Endothelial cell (in vitro differentiated cells): ENCODE results near the gene BTK. TPM values are rescaled to one million over a fixed set of nuclear protein-coding genes. Genes with fewer than 3 reads are reported as not detected.

Experiments
- DNase-seq: peaks from one replicate; pipeline ENCODE4 v3.0.0; 2021; ENCODE audit warnings: low spot score
- H3K27ac Mint-ChIP-seq: one replicate; pipeline ENCODE4 v1.8.0; 2021; ENCODE audit warnings: mixed read lengths, inconsistent platforms; ENCODE audit not compliant: unreplicated experiment
- H3K27me3 Mint-ChIP-seq: one replicate; pipeline ENCODE4 v1.8.0; 2021; ENCODE audit warnings: mild to moderate bottlenecking, moderate library complexity, mixed read lengths, inconsistent platforms; ENCODE audit not compliant: unreplicated experiment
- H3K36me3 Mint-ChIP-seq: one replicate; pipeline ENCODE4 v1.8.0; 2021; ENCODE audit warnings: mild to moderate bottlenecking, low read depth, mixed read lengths, inconsistent platforms; ENCODE audit not compliant: unreplicated experiment
- H3K4me1 Mint-ChIP-seq: one replicate; pipeline ENCODE4 v1.8.0; 2021; ENCODE audit warnings: mild to moderate bottlenecking, mixed read lengths, inconsistent platforms; ENCODE audit not compliant: unreplicated experiment
- H3K4me3 Mint-ChIP-seq: one replicate; pipeline ENCODE4 v1.8.0; 2021; ENCODE audit warnings: mild to moderate bottlenecking, mixed read lengths, inconsistent platforms; ENCODE audit not compliant: unreplicated experiment
- H3K9me3 Mint-ChIP-seq: one replicate; pipeline ENCODE4 v1.8.0; 2021; ENCODE audit warnings: mixed read lengths, inconsistent platforms; ENCODE audit not compliant: unreplicated experiment
- CTCF ChIP-seq: fragments of 200-600 bp; sonication (generic); IDR thresholded peaks from one replicate; pipeline ENCODE4 v1.5.0; 2021; ENCODE audit warnings: antibody characterized with exemption; ENCODE audit not compliant: unreplicated experiment
- total RNA-seq: library from RNA; stranded (reverse); fragmentation: NEBNext Ultra II Directional; extraction: Animal tissue kit (Norgen Biotek cat#: 25700); gene quantifications from one replicate; pipeline ENCODE4 v1.2.1, GENCODE V29; 2021; ENCODE audit not compliant: unreplicated experiment

The BTK gene
- total RNA-seq, 1 donor from 2014 or later: 9.4 TPM

GRCh38 chrX:101362116-101362515 lies 23.9 kb downstream of the BTK start:
- no peaks in the 10 kb centered on the region for H3K9me3 Mint-ChIP-seq
- peaks cover 3% of the 10 kb centered on the region for H3K4me1 Mint-ChIP-seq
- H3K4me3 Mint-ChIP-seq: no peak overlapping the region
- H3K27me3 Mint-ChIP-seq: no peaks in the 10 kb centered on the region
- no peak for DNase-seq
- TF ChIP-seq CTCF: no peak
- no peaks in the 10 kb centered on the region for H3K36me3 Mint-ChIP-seq
- H3K27ac Mint-ChIP-seq: no peak overlapping the region

GRCh38 chrX:101360390-101360789 lies 25.6 kb downstream of the BTK start:
- Mint-ChIP-seq H3K27ac (no peak overlapping the region), H3K27me3 (no peaks in the 10 kb centered on the region), H3K4me1 (peaks cover 3% of the 10 kb centered on the region), H3K4me3 (no peak overlapping the region), H3K9me3 (no peaks in the 10 kb centered on the region), H3K36me3 (no peaks in the 10 kb centered on the region)
- TF ChIP-seq CTCF: no peak
- no peak for DNase-seq

- Mint-ChIP-seq H3K9me3 (no peaks in the 10 kb centered on the region), H3K36me3 (no peaks in the 10 kb centered on the region), H3K27me3 (no peaks in the 10 kb centered on the region), H3K4me3 (no peak overlapping the region), H3K4me1 (peaks cover 3% of the 10 kb centered on the region), H3K27ac (no peak overlapping the region)
- TF ChIP-seq CTCF: no peak
- DNase-seq: no peak
Observed at GRCh38 chrX:101359966-101360365, 26.0 kb downstream of the BTK start.

GRCh38 chrX:101357166-101357795 lies 28.7 kb downstream of the BTK start:
- no peaks in the 10 kb centered on the region for H3K36me3 Mint-ChIP-seq
- no peaks in the 10 kb centered on the region for H3K27me3 Mint-ChIP-seq
- TF ChIP-seq CTCF: peak; percentile 60
- H3K9me3 Mint-ChIP-seq: no peaks in the 10 kb centered on the region
- H3K27ac Mint-ChIP-seq: no peak overlapping the region
- DNase-seq: no peak
- peaks cover 7% of the 10 kb centered on the region for H3K4me1 Mint-ChIP-seq
- H3K4me3 Mint-ChIP-seq: no peak overlapping the region

- TF ChIP-seq CTCF: no peak
- peak overlapping the region; percentile 89 for H3K4me3 Mint-ChIP-seq
- no peak overlapping the region for H3K27ac Mint-ChIP-seq
- peaks cover 3% of the 10 kb centered on the region for H3K36me3 Mint-ChIP-seq
- peaks cover 11% of the 10 kb centered on the region for H3K4me1 Mint-ChIP-seq
- H3K27me3 Mint-ChIP-seq: no peaks in the 10 kb centered on the region
- no peaks in the 10 kb centered on the region for H3K9me3 Mint-ChIP-seq
- DNase-seq: no peak
Observed at GRCh38 chrX:101349193-101349562, 36.8 kb downstream of the BTK start.
